Epithelial cell of alveolus of lung (primary cell): ENCODE data around the gene OR51G1. TPM values are rescaled to one million over a fixed set of nuclear protein-coding genes. Genes with fewer than 3 reads are reported as not detected.

Source experiments
- total RNA-seq: library from RNA; depleted of rRNA; stranded (reverse); fragments of >200 nt; gene quantifications from 2 replicates; pipeline ENCODE4 v1.2.1, GENCODE V29; 2015

The OR51G1 gene, protein sequence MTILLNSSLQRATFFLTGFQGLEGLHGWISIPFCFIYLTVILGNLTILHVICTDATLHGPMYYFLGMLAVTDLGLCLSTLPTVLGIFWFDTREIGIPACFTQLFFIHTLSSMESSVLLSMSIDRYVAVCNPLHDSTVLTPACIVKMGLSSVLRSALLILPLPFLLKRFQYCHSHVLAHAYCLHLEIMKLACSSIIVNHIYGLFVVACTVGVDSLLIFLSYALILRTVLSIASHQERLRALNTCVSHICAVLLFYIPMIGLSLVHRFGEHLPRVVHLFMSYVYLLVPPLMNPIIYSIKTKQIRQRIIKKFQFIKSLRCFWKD
- total RNA-seq, result not detected in 2 replicates

DNA sequence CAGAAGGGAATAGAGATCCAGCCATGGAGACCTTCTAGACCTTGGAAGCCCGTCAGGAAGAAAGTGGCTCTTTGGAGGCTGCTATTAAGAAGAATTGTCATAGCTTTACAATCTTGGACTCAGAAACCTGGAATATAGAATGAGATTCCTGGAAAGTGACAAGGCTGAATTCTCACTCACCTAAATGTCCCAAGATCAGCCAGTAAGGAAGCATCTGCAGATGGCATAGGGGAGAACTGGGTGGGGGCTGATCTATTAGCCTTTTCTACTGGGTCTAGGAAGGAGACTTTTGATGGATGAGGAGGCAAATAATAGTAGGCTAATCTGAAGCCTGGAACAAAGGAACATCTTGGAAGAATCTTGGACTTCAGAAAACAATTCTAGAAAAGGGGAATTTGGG is at the start of gene OR51G1:
OR51G1 (minus strand) TSS at position 101 of the 400 bp plus-strand sequence; CDS start at position 101, 0 bp downstream.

DNA sequence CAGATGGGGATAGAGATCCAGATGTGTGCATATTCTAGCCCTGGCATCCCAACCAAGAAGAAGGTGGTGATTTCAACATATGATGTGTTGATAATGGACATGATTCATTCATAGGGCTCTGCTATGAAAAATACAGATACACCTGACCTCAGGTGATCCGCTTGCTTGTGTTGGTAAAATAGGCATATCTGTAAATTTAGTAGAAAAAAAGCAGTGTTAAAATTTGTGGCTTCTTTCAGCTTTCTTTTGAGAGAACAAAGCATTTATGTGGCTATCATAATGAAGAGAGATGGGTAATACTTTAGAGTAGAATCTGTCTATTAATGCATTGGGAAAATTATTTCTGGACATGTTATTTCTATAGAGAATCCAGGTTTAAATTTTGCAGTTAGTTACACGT is 31.5 kb upstream of the OR51G1 start, which contains the start of gene OR51A2:
OR51A2 (minus strand) TSS at position 101 of the 400 bp plus-strand sequence; CDS start at position 101, 0 bp downstream.

DNA sequence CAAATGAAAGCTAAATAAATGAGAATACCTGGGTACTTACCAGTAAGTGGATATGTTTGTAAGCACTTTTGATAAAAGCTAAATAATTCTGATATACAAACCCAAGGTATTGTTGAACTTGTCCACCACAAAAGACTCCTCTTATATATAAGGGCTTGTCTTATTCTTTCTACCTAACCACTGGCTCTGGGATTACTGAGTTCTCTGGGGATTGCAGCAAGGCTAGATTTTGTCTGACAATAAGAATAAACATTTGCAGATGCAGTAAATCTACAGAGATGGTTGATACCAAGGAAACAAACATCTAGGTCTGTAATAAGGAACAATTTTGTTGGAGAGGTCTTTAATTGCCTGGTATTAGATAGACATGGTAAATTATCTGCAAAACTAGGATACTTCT is 23.4 kb upstream of the OR51G1 start, which contains the start of gene OR51A4:
OR51A4 (minus strand) TSS at position 101 of the 400 bp plus-strand sequence. CDS start 505 bp downstream, outside the sequence.

DNA sequence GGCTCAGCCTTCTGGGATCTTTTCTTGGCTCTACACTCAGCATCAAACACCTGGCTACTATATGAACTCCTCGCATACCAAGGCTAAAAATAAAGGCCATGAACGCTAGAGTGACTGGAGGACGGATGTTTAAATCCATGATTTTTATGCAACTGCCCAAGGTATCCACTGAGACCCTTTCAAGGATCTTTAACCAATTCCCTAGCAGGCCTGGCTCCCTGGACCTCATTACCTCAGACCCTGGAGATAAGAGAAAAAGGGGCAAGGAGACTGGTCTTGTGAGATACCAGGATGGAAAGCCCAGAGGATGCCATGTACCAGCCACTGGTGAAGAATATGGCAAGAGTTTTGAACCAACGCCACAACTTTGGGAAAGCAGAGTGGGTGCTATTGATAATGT is 4.9 kb downstream of the OR51G1 start, which contains the start of gene OR51G2:
OR51G2 (minus strand) TSS at position 101 of the 400 bp plus-strand sequence. CDS start 3,687 bp downstream, outside the sequence.

DNA sequence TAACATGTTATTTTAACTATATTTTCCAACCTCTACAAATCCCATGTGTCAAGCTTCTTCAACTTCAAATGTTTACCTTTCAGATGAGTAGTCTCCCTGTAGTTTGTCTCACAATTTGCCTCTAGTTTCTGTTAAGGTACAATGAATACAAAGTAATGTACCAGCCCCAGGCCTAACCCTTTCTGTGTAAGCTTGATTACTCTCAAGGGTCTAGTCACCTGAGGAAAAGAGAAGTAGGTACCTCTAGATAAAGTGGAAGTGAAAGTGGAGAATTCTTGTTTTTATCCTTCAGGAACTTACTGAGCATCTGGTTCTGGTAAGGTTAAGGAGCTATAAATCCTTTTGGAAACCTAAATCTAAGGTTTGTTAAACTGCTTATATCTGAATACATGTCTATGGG is 20.7 kb downstream of the OR51G1 start, which contains the start of gene OR51A7:
OR51A7 (plus strand) TSS at position 300 of the 400 bp plus-strand sequence. CDS start 3,587 bp downstream, outside the sequence.

DNA sequence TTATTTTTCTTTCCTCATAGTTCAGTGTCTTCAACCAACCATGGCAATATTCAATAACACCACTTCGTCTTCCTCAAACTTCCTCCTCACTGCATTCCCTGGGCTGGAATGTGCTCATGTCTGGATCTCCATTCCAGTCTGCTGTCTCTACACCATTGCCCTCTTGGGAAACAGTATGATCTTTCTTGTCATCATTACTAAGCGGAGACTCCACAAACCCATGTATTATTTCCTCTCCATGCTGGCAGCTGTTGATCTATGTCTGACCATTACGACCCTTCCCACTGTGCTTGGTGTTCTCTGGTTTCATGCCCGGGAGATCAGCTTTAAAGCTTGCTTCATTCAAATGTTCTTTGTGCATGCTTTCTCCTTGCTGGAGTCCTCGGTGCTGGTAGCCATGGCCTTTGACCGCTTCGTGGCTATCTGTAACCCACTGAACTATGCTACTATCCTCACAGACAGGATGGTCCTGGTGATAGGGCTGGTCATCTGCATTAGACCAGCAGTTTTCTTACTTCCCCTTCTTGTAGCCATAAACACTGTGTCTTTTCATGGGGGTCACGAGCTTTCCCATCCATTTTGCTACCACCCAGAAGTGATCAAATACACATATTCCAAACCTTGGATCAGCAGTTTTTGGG is 42.2 kb downstream of the OR51G1 start, which contains the start of gene OR51T1:
OR51T1 (plus strand) TSS at position 41 of the 641 bp plus-strand sequence; CDS start at position 41, 0 bp downstream.

Other genes with a start within 250 kb of the OR51G1 start
- not detected in 2 replicates for gene OR51E2, start 226.5 kb downstream of the OR51G1 start, total RNA-seq
- not detected in 2 replicates for gene MMP26, start 219.6 kb downstream of the OR51G1 start, total RNA-seq
- gene OR51F1, start 154.4 kb downstream of the OR51G1 start, total RNA-seq, result not detected in 2 replicates
- gene OR52R1, start 120.0 kb downstream of the OR51G1 start, total RNA-seq, result not detected in 2 replicates
- not detected in 2 replicates for gene OR51F2, start 103.0 kb downstream of the OR51G1 start, total RNA-seq
- gene OR51S1, start 75.1 kb downstream of the OR51G1 start, total RNA-seq, result not detected in 2 replicates
- not detected in 2 replicates for gene OR51T1, start 42.4 kb downstream of the OR51G1 start, total RNA-seq
- not detected in 2 replicates for gene OR51A7, start 20.6 kb downstream of the OR51G1 start, total RNA-seq
- not detected in 2 replicates for gene OR51G2, start 5.0 kb downstream of the OR51G1 start, total RNA-seq
- gene OR51A4, start 23.3 kb upstream of the OR51G1 start, total RNA-seq, result not detected in 2 replicates
- gene OR51A2, start 31.4 kb upstream of the OR51G1 start, total RNA-seq, result not detected in 2 replicates
- not detected in 2 replicates for gene OR51L1, start 70.5 kb upstream of the OR51G1 start, total RNA-seq
- gene OR52J3, start 122.2 kb upstream of the OR51G1 start, total RNA-seq, result not detected in 2 replicates
- not detected in 2 replicates for gene OR52E2, start 135.3 kb upstream of the OR51G1 start, total RNA-seq
- gene OR52E1, start 145.2 kb upstream of the OR51G1 start, total RNA-seq, result not detected in 2 replicates
- not detected in 2 replicates for gene OR52A5, start 214.0 kb upstream of the OR51G1 start, total RNA-seq
- not detected in 2 replicates for gene OR52A1, start 230.4 kb upstream of the OR51G1 start, total RNA-seq